Parathyroid adenoma (tissue), 2 donors: ENCODE measurements around the gene DUSP16.

ENCODE experiments used
- H2AFZ ChIP-seq: fragments of 300-600 bp; sonication (generic); one replicate; pipeline ENCODE4 v1.7.0; 2017; ENCODE audit warnings: antibody characterized with exemption, mild to moderate bottlenecking
- H3K27ac ChIP-seq: fragments of 300-600 bp; sonication (generic); one replicate; pipeline ENCODE4 v1.7.0; 2017
- H3K27me3 ChIP-seq: fragments of 300-600 bp; sonication (generic); one replicate; pipeline ENCODE4 v1.7.0; 2017; ENCODE audit warnings: low read length; ENCODE audit not compliant: control insufficient read depth, insufficient read depth
- H3K36me3 ChIP-seq: fragments of 300-600 bp; sonication (generic); one replicate; pipeline ENCODE4 v1.7.0; 2017; ENCODE audit warnings: low read length; ENCODE audit not compliant: control insufficient read depth, insufficient read depth
- H3K4me1 ChIP-seq: fragments of 300-600 bp; sonication (generic); one replicate; pipeline ENCODE4 v1.7.0; 2017; ENCODE audit warnings: control low read depth
- H3K4me2 ChIP-seq: fragments of 300-600 bp; sonication (generic); one replicate; pipeline ENCODE4 v1.7.0; 2017; ENCODE audit warnings: low read length
- H3K4me3 ChIP-seq: fragments of 300-600 bp; sonication (generic); one replicate; pipeline ENCODE4 v1.7.0; 2017; ENCODE audit warnings: low read depth, low read length
- H3K79me2 ChIP-seq: fragments of 300-600 bp; sonication (generic); one replicate; pipeline ENCODE4 v1.7.0; 2017; ENCODE audit warnings: control low read depth
- H3K9ac ChIP-seq: fragments of 300-600 bp; sonication (generic); one replicate; pipeline ENCODE4 v1.7.0; 2017; ENCODE audit warnings: mild to moderate bottlenecking
- H3K9me3 ChIP-seq: fragments of 300-600 bp; sonication (generic); one replicate; pipeline ENCODE4 v1.7.0; 2017; ENCODE audit warnings: low read length; ENCODE audit not compliant: control insufficient read depth
- TF ChIP-seq, protein P1 (sequence below): fragments of 300-600 bp; sonication (generic); IDR thresholded peaks from one replicate; pipeline ENCODE4 v1.7.0; 2017; ENCODE audit warnings: antibody characterized with exemption, mild to moderate bottlenecking
- donor health status: primary hyperparathyroidism.

Gene DUSP16

GRCh38 chr12:12609692-12610091, 47.0 kb upstream of the DUSP16 start:
- Histone ChIP-seq H3K4me2 (no peak overlapping the region), H3K79me2 (peaks cover 13% of the 10 kb centered on the region), H3K9ac (no peak overlapping the region), H2AFZ (no peak overlapping the region), H3K27me3 (no peaks in the 10 kb centered on the region), H3K4me3 (no peak overlapping the region), H3K9me3 (no peaks in the 10 kb centered on the region), H3K36me3 (no peaks in the 10 kb centered on the region), H3K4me1 (no peaks in the 10 kb centered on the region), H3K27ac (no peak overlapping the region)
- TF ChIP-seq, protein P1, sequence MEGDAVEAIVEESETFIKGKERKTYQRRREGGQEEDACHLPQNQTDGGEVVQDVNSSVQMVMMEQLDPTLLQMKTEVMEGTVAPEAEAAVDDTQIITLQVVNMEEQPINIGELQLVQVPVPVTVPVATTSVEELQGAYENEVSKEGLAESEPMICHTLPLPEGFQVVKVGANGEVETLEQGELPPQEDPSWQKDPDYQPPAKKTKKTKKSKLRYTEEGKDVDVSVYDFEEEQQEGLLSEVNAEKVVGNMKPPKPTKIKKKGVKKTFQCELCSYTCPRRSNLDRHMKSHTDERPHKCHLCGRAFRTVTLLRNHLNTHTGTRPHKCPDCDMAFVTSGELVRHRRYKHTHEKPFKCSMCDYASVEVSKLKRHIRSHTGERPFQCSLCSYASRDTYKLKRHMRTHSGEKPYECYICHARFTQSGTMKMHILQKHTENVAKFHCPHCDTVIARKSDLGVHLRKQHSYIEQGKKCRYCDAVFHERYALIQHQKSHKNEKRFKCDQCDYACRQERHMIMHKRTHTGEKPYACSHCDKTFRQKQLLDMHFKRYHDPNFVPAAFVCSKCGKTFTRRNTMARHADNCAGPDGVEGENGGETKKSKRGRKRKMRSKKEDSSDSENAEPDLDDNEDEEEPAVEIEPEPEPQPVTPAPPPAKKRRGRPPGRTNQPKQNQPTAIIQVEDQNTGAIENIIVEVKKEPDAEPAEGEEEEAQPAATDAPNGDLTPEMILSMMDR = no peak

GRCh38 chr12:12608557-12608957, 45.9 kb upstream of the DUSP16 start:
- no peak overlapping the region for H2AFZ ChIP-seq
- TF ChIP-seq, protein P1 = no peak
- no peak overlapping the region for H3K9ac ChIP-seq
- no peaks in the 10 kb centered on the region for H3K27me3 ChIP-seq
- H3K9me3 ChIP-seq = no peaks in the 10 kb centered on the region
- no peaks in the 10 kb centered on the region for H3K4me1 ChIP-seq
- no peaks in the 10 kb centered on the region for H3K36me3 ChIP-seq
- no peak overlapping the region for H3K27ac ChIP-seq
- no peak overlapping the region for H3K4me2 ChIP-seq
- no peak overlapping the region for H3K4me3 ChIP-seq
- peaks cover 10% of the 10 kb centered on the region for H3K79me2 ChIP-seq

GRCh38 chr12:12606781-12607589, 44.3 kb upstream of the DUSP16 start:
- H3K79me2 ChIP-seq = no peaks in the 10 kb centered on the region
- H3K27ac ChIP-seq = no peak overlapping the region

DNA sequence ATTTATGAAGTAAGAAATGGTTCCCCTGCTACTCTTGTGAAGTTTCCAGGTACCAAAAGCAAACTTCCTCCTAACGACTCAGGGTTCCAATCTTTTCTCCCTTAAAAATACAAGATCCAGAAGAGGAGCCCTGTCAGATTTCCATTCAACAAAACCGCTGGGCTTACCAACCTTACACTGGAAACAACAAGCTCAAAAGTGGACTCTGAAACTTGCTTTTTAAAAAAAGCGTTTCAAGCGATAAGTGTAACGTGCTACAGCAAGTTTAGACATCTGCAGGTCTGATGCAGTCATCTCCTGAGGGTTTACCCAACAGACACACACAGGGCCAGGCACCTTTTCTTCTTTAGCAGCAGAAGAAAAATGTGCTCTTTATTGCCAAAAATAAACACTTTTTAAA, 42.1 kb upstream of the DUSP16 start:
- Histone ChIP-seq H3K36me3 (no peaks in the 10 kb centered on the region), H3K27me3 (no peaks in the 10 kb centered on the region), H2AFZ (no peak overlapping the region), H3K4me3 (no peak overlapping the region), H3K4me1 (no peaks in the 10 kb centered on the region), H3K4me2 (no peak overlapping the region), H3K9me3 (no peaks in the 10 kb centered on the region), H3K79me2 (no peaks in the 10 kb centered on the region), H3K27ac (no peak overlapping the region), H3K9ac (no peak overlapping the region)
- TF ChIP-seq, protein P1 = no peak

More at GRCh38 chr12:12606781-12607589, 44.3 kb upstream of the DUSP16 start:
- no peak overlapping the region for H3K9ac ChIP-seq
- TF ChIP-seq, protein P1 = no peak
- H3K36me3 ChIP-seq = no peaks in the 10 kb centered on the region
- no peaks in the 10 kb centered on the region for H3K27me3 ChIP-seq
- H3K9me3 ChIP-seq = no peaks in the 10 kb centered on the region
- no peaks in the 10 kb centered on the region for H3K4me1 ChIP-seq
- H2AFZ ChIP-seq = no peak overlapping the region
- H3K4me3 ChIP-seq = no peak overlapping the region
- no peak overlapping the region for H3K4me2 ChIP-seq

DNA sequence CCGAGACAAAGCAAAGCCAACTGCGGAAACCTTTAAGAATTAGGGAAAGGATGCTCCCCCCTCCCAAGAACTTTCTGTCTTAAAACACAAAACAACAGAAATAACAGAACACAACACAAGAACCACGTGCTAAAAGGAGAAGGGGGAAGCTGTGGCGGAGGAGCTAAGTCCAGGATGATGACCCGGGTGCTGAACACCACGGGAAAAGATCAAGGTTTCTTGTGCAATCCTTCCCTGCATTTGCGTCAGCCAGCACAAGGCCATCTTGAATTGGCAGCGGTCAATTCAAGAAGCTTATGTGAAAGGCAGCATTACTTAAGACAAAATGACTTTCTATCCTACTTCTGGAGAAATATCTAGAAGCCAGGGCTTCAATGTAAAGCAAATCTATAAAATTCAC, 38.0 kb upstream of the DUSP16 start:
- Histone ChIP-seq H3K4me3 (no peak overlapping the region), H3K27ac (no peak overlapping the region), H3K79me2 (no peaks in the 10 kb centered on the region), H2AFZ (no peak overlapping the region), H3K27me3 (no peaks in the 10 kb centered on the region), H3K4me1 (no peaks in the 10 kb centered on the region), H3K9me3 (no peaks in the 10 kb centered on the region), H3K9ac (no peak overlapping the region), H3K4me2 (no peak overlapping the region), H3K36me3 (no peaks in the 10 kb centered on the region)
- TF ChIP-seq, protein P1 = no peak
